C4-2B (cell line): Measurements from ENCODE around the gene NPSR1.

Experiments used
- H3K27ac ChIP-seq: fragments of 450-650 bp; 2 replicates; pipeline ENCODE4 v1.5.1; 2017
- ZFX ChIP-seq: fragments of 450-650 bp; IDR thresholded peaks from 2 replicates; pipeline ENCODE4 v1.6.1; 2017
- TF ChIP-seq, protein P1 (sequence below): fragments of 450-650 bp; conservative IDR thresholded peaks from 2 replicates; pipeline ENCODE4 v1.5.1; 2017; ENCODE audit warnings: mild to moderate bottlenecking

The NPSR1 gene

DNA sequence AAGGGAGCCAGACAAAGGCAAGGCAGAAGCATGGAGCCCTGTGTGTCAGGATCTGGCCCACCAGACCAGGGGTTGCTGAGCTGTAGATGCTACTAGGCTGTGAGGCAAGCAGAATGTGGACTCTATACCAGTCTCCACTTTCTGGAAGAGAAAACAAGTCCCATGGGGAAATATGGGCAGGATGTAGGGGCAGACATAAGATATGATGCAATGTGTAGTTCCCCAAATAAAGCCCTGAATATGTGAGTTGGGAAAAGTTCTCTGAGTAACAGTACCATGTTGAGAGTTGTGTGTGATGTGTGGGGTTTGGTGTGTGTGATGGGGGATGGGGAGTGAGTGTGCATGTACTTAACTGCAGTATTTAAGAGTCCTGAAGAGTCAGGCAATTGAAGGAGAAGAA is 62.3 kb downstream of the NPSR1 start:
- no peak overlapping the region for H3K27ac ChIP-seq

DNA sequence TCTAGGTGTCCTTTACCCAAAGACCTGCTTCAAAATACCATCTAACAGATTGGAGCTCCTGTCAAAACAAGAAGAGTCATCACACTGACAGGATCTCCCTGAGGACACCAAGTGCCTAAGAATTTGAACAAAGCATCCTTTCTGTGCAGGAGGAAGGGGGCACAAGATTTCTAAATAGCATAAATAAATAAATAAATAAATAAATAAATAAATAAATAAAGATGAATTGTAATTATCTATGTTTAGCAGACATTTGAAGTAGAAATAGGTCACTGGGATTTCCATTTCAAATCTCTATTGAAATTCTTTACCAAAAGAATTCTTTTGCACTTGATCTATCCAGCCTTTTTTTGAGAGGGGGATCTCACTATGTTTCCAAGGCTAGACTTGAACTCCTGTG is 65.3 kb downstream of the NPSR1 start:
- no peak overlapping the region for H3K27ac ChIP-seq
- TF ChIP-seq, protein P1, sequence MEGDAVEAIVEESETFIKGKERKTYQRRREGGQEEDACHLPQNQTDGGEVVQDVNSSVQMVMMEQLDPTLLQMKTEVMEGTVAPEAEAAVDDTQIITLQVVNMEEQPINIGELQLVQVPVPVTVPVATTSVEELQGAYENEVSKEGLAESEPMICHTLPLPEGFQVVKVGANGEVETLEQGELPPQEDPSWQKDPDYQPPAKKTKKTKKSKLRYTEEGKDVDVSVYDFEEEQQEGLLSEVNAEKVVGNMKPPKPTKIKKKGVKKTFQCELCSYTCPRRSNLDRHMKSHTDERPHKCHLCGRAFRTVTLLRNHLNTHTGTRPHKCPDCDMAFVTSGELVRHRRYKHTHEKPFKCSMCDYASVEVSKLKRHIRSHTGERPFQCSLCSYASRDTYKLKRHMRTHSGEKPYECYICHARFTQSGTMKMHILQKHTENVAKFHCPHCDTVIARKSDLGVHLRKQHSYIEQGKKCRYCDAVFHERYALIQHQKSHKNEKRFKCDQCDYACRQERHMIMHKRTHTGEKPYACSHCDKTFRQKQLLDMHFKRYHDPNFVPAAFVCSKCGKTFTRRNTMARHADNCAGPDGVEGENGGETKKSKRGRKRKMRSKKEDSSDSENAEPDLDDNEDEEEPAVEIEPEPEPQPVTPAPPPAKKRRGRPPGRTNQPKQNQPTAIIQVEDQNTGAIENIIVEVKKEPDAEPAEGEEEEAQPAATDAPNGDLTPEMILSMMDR = no peak
- no peak for TF ChIP-seq ZFX

More for the DNA sequence above, 62.3 kb downstream of the NPSR1 start:
- no peak for TF ChIP-seq ZFX
- TF ChIP-seq, protein P1 = no peak

DNA sequence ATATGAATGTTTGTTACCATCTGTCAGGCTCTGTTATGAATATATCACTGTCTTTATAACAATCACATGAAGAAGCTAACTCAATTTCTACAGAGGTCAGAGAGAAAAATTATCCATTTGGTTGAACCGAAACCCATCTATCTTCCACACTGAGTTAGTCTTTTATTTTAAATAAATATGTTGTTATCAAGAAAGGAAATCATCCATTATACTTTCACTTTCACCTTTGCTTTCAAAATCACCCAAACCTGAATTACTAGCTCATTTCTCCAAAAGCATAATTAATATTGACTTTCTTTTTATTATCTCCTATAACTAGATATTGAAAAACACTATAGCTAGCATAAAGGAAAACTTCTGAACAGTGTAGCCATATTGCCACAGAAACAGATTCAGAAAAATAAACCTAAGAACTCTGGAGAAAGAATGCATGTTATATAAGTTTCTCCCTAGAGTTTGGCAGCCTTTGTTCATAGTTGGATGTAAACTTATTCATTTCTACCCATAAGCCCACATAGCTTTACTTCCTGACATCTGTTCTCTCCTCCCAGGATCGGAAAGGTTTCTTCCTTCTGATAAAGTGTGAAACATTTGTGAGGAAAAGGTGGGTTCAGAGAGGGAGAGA is 66.0 kb downstream of the NPSR1 start:
- H3K27ac ChIP-seq = no peak overlapping the region
- no peak for TF ChIP-seq ZFX
- TF ChIP-seq, protein P1 = no peak

DNA sequence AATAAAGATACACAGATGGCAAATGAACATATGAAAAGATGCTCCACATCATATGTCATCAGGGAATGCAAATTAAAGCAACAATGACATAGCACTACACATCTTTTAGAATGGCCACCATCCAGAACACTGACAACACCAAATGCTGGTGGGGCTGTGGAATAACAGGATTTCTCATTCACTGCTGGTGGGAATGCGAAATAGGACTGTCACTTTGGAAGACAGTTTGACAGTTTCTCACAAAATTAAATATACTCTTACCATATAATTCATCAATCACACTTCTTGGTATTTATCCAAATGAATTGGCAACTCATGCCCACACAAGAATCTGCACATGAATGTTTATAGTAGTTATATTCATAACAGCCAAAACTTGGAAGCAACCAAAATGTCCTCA is 68.2 kb downstream of the NPSR1 start:
- no peak overlapping the region for H3K27ac ChIP-seq
- no peak for TF ChIP-seq ZFX
- TF ChIP-seq, protein P1 = no peak

DNA sequence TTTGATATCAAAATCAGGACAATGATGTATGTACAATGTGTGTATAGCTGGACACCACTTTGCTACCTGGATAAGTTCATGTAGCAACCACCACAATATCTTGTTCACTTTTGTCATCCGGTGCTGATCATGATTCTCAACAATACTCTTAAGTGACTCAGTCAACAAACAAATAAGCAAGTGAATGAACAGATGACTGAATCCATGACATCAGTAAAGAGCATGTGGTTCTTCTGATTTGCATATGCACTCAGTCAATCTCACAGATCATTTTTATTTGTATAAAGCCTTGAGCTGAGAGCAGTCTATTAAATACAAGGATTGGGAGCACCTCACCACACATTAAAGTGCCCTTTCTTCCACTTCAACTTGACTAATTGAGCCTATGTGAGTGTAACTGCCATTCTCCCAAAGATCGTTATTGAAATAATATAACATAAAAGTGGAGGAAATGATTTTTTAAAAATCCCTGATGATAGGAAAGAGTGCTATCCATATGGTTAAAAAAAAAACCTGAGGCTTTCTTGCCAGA is 69.5 kb downstream of the NPSR1 start:
- TF ChIP-seq, protein P1 = no peak
- TF ChIP-seq ZFX = no peak
- no peak overlapping the region for H3K27ac ChIP-seq

DNA sequence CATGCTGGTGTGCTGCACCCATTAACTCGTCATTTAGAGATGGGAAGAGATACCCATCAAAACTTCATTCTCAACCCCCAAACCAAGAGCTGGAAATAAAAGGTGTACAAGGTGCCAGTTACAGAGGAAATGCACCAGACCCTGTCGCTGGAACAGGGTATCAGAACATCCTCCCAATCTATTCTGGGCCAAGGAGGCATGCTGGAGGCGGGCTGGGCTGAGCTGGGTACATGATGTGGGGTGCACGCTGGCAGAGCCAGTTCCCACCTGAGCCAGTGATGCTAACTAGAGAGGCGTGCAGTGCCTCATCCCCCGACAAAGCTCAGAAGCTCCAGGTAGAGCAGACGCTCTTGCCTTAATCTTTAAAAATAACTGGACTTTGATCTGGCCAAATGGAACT is 70.1 kb downstream of the NPSR1 start:
- H3K27ac ChIP-seq = no peak overlapping the region
- no peak for TF ChIP-seq ZFX
- TF ChIP-seq, protein P1 = no peak

DNA sequence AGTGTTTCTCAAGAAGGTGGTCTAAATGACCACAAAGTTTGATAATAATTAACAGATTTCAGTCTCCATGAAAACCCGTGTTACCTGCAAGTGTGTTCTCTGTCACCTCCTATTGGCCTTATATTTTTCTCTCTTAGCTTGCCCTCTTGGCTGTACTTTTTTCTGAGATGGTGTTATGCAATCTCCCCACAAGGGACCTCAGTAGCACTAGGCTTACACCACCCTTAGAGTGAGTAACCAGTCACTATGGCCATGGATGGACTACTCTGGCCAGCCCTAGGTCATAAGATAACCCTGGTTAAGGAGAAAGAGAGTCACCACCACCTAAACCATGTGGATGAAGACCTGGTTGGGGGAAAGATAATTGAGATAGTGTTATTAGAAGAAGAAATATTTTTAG is 76.8 kb downstream of the NPSR1 start:
- no peak for TF ChIP-seq ZFX
- TF ChIP-seq, protein P1 = no peak

More for the DNA sequence above, 76.8 kb downstream of the NPSR1 start:
- H3K27ac ChIP-seq = no peak overlapping the region
